Activated CD4-positive, CD25-positive, alpha-beta regulatory T cell treated with anti-CD3 and anti-CD28 coated beads, Interleukin-2, amount 50 U/mL, for 16 hours (primary cell): ENCODE measurements around the gene FIGLA.

ENCODE experiments used
- DNase-seq: peaks from one replicate; pipeline ENCODE4 v3.0.0-alpha.2; 2020; ENCODE audit warnings: low read depth, low spot score

Gene FIGLA

DNA sequence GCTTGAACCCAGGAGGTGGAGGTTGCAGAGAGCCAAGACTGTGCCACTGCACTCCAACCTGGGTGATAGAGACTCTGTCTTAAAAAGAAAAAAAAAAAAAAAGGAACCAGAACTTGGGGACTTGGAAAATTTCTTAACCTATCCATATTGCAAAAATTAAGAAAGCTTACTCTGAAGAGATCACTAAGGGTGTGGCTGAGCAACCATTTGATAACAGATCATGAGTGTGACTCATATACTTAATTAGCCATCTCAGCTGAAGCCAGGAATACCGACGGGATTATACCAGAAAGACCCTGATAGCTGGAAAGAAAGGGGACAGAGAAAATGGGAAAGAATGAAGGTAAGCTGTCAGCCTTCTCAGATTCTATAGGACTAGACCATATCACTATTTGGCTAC is 15.3 kb downstream of the FIGLA start:
- DNase-seq, result no peak

GRCh38 chr2:70772486-70773155 is 17.8 kb downstream of the FIGLA start:
- DNase-seq, result no peak

DNA sequence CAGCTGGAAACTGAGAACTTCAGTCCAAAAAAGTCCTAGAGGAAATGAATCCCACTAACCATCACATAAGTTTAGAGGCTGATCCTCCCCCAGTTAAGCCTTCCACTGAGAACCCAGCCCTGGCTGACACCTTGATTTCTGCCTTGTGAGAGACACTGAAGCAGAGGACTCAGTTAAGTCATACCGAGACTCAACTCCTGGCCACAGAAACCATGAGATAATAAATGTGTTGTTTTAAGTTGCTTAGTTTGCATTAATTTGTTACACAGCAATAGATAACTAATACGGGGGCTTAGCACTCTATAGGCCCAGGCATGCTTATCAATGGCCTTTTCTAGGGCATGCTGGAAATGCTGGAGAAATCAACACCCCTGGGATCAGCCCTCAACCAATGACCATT is 19.0 kb downstream of the FIGLA start:
- DNase-seq, result no peak

DNA sequence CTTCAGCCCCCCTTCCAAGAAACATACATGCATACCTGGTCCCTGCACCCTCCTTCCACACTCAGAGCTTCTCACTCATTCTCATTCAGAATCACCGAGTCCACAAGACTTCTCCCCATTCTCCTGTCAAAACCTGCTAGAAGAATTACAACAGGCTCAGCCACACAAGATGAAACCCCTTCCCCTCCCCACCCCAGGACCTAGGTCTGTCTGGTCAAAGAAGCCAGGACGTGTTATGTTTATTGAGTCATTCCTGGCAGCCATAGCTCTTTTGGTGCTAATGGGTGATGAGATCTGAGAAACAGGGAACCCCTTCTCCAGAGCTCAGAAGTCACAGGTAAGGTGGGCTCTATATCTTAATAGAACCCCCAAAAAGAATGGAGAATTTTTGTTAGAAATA is 21.0 kb downstream of the FIGLA start:
- no peak for DNase-seq

GRCh38 chr2:70768590-70769085 is 21.8 kb downstream of the FIGLA start:
- no peak for DNase-seq

- no peak for DNase-seq
Observed at GRCh38 chr2:70767699-70768589, 22.5 kb downstream of the FIGLA start, which contains the start of gene ADD2. ADD2 (minus strand) TSS chr2:70768200; CDS start chr2:70706408, 61,792 bp downstream.

GRCh38 chr2:70767079-70767698 is 23.3 kb downstream of the FIGLA start:
- DNase-seq, result no peak

GRCh38 chr2:70766357-70767078 is 23.9 kb downstream of the FIGLA start:
- no peak for DNase-seq

GRCh38 chr2:70765507-70765906 is 24.9 kb downstream of the FIGLA start:
- no peak for DNase-seq

DNA sequence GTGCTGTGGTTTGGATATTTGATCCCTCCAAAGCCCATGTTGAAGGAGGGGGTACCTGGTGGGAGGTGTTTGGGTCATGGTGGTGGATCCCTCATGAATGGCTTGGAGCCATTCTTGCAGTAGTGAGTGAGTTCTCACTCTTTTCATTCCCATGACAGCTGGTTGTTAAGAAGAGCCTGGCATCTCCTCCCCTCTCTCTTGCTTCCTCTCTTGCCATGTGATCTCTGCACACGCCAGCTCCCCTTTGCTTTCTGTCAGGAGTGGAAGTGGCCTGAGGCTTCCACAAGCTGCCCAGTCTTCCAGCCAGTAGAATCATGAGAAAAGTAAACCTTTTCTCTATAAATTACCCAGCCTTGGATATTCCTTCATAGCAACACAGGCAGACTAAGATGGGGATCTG is 31.0 kb downstream of the FIGLA start:
- DNase-seq, result no peak

DNA sequence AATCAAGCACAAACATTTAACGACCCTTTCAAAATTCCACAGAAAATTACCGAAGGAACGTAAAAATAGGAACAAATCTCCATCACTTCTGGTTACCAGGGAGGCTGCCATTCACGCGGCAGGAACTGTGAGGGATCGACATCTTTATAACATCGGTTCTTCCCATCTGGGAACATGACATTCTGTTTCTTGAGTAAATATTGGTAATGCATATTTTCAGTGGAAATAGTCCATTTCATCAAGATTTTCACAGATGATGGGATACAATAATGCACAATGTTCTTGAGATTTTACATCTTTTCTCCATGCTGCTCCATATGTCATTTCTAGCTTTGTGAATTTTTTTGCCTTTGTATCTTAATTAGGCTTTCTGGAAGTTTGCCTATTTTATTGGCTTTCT is 32.5 kb downstream of the FIGLA start:
- DNase-seq, result no peak

GRCh38 chr2:70757360-70757759 is 33.1 kb downstream of the FIGLA start:
- DNase-seq, result no peak

DNA sequence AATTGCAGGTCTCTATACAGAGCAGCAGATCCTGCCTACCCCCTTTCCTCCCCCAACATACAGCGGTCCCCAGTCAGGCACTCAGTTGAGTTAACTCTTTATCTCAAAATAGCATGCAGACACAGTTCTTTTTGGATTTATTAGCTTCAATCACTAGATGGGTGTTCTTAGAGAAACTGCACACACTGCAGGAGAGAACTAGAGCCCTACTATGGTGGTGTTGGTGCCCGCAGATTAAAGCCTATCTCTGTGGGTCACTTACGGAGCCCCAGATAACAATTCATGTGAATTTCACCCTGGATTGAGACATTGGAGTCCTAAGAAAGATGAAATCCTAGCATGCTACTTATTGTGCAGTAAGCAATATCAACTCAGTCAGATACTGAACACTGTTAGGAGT is 34.3 kb downstream of the FIGLA start:
- no peak for DNase-seq

- no peak for DNase-seq
Observed at GRCh38 chr2:70753902-70754301, 36.5 kb downstream of the FIGLA start.

GRCh38 chr2:70753031-70753430 is 37.4 kb downstream of the FIGLA start:
- no peak for DNase-seq

- no peak for DNase-seq
Observed at GRCh38 chr2:70752396-70752795, 38.0 kb downstream of the FIGLA start.

DNA sequence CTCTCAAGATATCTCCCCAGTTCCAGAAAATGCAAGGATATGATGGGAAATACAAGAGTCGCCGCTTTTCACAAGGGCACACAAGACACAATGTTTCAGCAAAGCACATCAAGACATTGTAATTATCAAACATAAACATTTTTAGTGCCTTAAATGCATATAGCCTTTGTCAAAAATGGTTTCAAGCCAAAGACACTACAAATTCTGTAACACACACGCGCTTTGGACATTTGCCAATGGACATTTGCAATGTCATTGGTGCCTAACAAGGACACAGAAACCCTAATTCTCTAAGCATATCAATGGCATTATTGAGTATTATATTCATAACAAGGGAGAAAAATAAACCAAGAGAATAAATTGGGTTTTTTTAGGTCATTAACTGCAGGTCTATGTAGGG is 38.6 kb downstream of the FIGLA start:
- DNase-seq, result no peak

GRCh38 chr2:70750320-70750719 is 40.1 kb downstream of the FIGLA start:
- DNase-seq, result no peak

DNA sequence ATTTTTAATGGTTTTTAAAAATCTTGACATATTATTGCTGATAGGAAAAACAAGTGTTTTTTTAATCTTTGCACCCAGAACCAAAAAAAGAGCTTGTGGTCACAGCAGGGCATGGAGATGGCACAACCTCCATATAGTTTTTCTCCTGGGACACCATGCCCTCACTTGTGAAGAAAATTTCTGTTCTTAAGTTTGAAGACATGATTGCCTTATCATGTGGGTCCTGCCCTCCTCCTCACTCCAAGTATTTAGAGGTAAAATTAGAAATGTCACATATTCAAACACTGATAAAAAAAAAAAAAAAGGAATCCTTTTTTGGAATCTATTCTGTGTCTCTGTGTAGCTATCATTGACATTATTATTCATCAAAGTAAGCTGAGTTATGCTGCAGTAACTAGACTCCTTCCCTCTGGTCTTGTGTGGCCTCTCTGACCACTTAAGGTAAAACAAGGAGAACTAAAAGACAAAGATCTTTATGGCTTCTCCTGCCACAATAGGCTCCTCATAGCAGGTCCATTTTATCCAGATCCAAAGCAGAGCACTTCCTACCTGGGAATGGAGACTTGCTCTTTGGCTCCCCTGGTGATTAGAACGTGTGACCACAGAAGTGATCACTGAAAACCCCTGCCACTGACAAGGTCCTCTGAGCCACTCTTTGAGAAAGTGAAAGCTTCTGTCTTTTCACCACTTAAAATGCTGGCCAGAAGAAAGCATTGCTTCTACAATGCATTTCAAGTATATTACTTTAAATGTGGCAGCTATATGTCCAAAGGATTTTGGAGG is 42.2 kb downstream of the FIGLA start:
- DNase-seq, result no peak

GRCh38 chr2:70747284-70747683 is 43.2 kb downstream of the FIGLA start:
- DNase-seq, result no peak
